DND-41 (cell line): ENCODE measurements around the gene SGK1.

Source experiments
- EZH2 ChIP-seq: IDR thresholded peaks from 3 replicates; pipeline ENCODE4 v1.6.1; 2012; ENCODE audit warnings: borderline replicate concordance, low read depth, mild to moderate bottlenecking, moderate library complexity, low read length, inconsistent platforms; ENCODE audit not compliant: severe bottlenecking
- TF ChIP-seq, protein P1 (sequence below): IDR thresholded peaks from 2 replicates; pipeline ENCODE4 v1.5.1; 2012; ENCODE audit warnings: borderline replicate concordance, low read length, moderate library complexity, mild to moderate bottlenecking; ENCODE audit not compliant: poor library complexity, severe bottlenecking; ENCODE audit errors: extremely low read depth

DNA sequence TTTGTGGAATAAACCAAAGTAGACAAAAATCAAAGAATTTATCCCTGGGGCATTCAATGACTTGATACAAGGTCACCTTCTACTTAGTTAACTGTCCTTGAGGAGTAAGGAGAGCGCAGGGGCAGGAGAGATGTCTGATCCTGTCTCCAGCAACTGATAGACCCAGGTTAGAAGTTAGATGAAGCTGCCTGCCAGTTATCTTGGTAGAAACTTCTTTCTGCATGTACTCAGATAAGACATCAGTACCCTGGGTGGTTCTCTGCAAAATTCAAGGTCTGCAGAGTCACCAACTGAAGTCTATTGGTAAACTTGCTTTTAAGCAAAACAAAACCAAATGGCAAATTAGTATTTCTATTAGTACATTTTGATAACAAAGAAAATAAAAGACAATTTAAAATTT is 2.7 kb downstream of the SGK1 start:
- TF ChIP-seq, protein P1, sequence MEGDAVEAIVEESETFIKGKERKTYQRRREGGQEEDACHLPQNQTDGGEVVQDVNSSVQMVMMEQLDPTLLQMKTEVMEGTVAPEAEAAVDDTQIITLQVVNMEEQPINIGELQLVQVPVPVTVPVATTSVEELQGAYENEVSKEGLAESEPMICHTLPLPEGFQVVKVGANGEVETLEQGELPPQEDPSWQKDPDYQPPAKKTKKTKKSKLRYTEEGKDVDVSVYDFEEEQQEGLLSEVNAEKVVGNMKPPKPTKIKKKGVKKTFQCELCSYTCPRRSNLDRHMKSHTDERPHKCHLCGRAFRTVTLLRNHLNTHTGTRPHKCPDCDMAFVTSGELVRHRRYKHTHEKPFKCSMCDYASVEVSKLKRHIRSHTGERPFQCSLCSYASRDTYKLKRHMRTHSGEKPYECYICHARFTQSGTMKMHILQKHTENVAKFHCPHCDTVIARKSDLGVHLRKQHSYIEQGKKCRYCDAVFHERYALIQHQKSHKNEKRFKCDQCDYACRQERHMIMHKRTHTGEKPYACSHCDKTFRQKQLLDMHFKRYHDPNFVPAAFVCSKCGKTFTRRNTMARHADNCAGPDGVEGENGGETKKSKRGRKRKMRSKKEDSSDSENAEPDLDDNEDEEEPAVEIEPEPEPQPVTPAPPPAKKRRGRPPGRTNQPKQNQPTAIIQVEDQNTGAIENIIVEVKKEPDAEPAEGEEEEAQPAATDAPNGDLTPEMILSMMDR: no peak
- TF ChIP-seq EZH2: no peak
